Astrocyte of the spinal cord (primary cell): ENCODE data around the gene KIF15.

Experiments
- DNase-seq: peaks from one replicate; pipeline ENCODE4 v3.0.0; 2011; ENCODE audit warnings: low read depth, low spot score
- H3K4me3 ChIP-seq: 2 replicates; pipeline ENCODE4 v1.5.1; 2011; ENCODE audit warnings: low read depth, mild to moderate bottlenecking, low read length, moderate library complexity
- in situ Hi-C: cut with HindIII; loops from 2 replicates; pipeline ENCODE4 v1.10.0; 2017; ENCODE audit warnings: low sequenced_read_pairs
- TF ChIP-seq, protein P1 (sequence below): IDR thresholded peaks from 2 replicates; pipeline ENCODE4 v1.5.1; 2012; ENCODE audit warnings: low read depth, mild to moderate bottlenecking, low read length, inconsistent platforms

KIF15 gene

DNA sequence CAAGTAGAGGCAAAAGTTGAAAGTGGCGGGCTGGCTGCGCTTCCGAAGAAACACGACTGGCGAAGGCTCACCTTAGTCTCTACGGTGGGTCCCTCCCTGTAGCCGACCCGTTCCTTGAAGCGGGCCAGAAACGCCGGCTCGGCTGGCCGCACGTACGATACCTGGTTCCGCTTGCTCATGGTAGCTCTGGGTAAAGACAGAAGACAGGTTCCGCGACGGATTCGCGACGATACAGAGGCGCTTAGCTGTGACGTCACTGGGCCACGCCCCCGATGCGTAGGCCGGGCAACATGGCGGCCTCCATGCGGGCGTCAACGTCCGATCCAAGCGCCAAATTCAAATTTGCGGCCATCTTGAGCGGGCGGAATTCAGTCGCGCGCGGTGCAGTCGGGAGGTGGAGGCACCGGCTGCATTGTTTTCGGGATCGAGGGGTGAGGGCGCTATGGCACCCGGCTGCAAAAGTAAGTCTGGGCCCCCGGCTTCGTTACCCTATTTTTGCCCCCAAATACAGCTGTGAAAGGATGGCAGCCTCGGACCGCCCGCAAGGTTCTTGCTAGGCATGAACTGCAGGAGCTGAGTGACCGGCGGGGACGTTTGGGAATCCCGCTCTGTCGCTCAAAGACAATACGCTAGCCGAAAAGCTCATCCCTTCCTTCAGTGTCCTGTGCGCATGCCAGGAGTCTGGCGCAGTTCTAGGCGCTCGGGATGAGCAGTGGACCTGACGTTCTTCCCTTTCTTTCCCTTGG lies at the start of gene KIF15, which contains the start of gene KIAA1143:
KIF15 (plus strand) TSS at position 371 of the 746 bp plus-strand sequence; CDS start at position 443, 72 bp downstream.
KIAA1143 (minus strand) TSS at position 196 of the 746 bp plus-strand sequence; CDS start at position 179, 17 bp downstream.
- TF ChIP-seq, protein P1, sequence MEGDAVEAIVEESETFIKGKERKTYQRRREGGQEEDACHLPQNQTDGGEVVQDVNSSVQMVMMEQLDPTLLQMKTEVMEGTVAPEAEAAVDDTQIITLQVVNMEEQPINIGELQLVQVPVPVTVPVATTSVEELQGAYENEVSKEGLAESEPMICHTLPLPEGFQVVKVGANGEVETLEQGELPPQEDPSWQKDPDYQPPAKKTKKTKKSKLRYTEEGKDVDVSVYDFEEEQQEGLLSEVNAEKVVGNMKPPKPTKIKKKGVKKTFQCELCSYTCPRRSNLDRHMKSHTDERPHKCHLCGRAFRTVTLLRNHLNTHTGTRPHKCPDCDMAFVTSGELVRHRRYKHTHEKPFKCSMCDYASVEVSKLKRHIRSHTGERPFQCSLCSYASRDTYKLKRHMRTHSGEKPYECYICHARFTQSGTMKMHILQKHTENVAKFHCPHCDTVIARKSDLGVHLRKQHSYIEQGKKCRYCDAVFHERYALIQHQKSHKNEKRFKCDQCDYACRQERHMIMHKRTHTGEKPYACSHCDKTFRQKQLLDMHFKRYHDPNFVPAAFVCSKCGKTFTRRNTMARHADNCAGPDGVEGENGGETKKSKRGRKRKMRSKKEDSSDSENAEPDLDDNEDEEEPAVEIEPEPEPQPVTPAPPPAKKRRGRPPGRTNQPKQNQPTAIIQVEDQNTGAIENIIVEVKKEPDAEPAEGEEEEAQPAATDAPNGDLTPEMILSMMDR = no peak
- peak within 1 kb of the TSS; percentile 77 for H3K4me3 ChIP-seq
- in situ Hi-C loops = no loop called here
- DNase-seq = peak; percentile 95

GRCh38 chr3:44712455-44713075 lies 49.0 kb upstream of the KIF15 start, which contains the start of gene ZNF502:
Gene ZNF502 (plus strand): TSS chr3:44712660. CDS start chr3:44720262, 7,602 bp downstream.
- in situ Hi-C loops = no loop called here
- peak; percentile 92 for DNase-seq
- TF ChIP-seq, protein P1 = peak; percentile 31

DNA sequence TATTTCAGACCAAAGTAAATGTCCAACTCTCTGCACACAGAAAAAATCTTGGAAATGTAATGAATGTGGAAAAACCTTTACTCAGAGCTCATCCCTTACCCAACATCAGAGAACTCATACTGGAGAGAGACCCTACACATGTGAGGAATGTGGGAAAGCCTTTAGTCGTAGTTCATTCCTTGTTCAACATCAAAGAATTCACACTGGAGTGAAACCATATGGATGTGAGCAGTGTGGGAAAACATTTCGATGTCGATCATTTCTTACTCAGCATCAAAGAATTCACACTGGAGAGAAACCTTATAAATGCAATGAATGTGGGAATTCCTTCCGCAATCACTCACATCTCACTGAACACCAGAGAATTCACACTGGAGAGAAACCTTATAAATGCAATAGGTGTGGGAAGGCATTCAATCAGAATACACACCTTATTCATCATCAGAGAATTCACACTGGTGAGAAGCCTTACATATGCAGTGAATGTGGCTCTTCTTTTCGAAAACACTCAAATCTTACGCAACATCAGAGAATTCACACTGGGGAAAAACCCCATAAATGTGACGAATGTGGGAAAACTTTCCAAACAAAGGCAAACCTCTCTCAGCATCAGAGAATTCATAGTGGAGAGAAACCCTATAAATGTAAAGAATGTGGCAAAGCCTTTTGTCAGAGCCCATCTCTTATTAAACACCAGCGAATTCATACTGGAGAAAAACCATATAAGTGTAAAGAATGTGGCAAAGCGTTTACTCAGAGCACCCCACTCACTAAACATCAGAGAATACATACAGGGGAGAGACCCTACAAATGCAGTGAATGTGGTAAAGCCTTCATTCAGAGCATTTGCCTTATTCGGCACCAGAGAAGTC lies 40.1 kb upstream of the KIF15 start:
- TF ChIP-seq, protein P1 = no peak
- H3K4me3 ChIP-seq = no peak overlapping the region
- in situ Hi-C loops = no loop called here
- DNase-seq = peak; percentile 15

More at GRCh38 chr3:44712455-44713075, 49.0 kb upstream of the KIF15 start, which contains the start of gene ZNF502:
- peak within 1 kb of the TSS; percentile 95 for H3K4me3 ChIP-seq

GRCh38 chr3:44722103-44722401 lies 39.5 kb upstream of the KIF15 start:
- H3K4me3 ChIP-seq = no peak overlapping the region
- DNase-seq = no peak
- in situ Hi-C loops = no loop called here
- TF ChIP-seq, protein P1 = no peak

GRCh38 chr3:44729384-44729910 lies 32.1 kb upstream of the KIF15 start, which contains the start of gene ZNF501:
Gene ZNF501 (plus strand): TSS chr3:44729635. CDS start chr3:44734422, 4,787 bp downstream.
- H3K4me3 ChIP-seq = peak within 1 kb of the TSS; percentile 77
- TF ChIP-seq, protein P1 = no peak
- in situ Hi-C loops = no loop called here
- peak; percentile 93 for DNase-seq

DNA sequence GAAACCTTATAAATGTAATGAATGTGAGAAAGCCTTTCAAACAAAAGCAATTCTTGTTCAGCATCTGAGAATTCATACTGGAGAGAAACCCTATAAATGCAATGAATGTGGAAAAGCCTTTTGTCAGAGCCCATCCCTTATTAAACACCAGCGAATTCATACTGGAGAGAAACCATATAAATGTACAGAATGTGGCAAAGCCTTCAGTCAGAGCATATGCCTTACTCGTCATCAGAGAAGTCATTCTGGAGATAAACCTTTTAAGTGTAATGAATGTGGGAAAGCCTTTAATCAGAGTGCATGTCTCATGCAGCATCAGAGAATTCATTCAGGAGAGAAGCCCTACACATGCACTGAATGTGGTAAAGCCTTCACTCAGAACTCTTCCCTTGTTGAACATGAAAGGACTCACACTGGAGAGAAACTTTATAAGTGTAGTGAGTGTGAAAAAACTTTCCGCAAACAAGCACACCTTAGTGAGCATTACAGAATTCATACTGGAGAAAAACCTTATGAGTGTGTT lies 26.9 kb upstream of the KIF15 start:
- no peak overlapping the region for H3K4me3 ChIP-seq
- no peak for DNase-seq
- in situ Hi-C loops = no loop called here
- TF ChIP-seq, protein P1 = no peak
